Thoracic aorta (tissue), 2 donors: ENCODE data around the gene POLR2A. TPM values are rescaled to one million over a fixed set of nuclear protein-coding genes. Genes with fewer than 3 reads are reported as not detected.
A peak's percentile ranks its signal among the peaks of the same experiment; 100 is the strongest.
"Not testable (repeated sequence)": the region's sequence is repeated elsewhere in the genome, so short reads cannot be mapped to it uniquely, and the experiment has no call there.

Experiments
- ATAC-seq: fragments of 150-250 bp; one replicate; pipeline ENCODE4 v1.8.0; 2017; ENCODE audit warnings: low read depth; ENCODE audit not compliant: insufficient number of reproducible peaks, low FRiP score
- DNase-seq: peaks from one replicate; pipeline ENCODE4 v3.0.0-alpha.2; 2020; ENCODE audit warnings: low spot score
- H3K27ac ChIP-seq, 2 donors: fragments of 200-600 bp; sonication (generic); 1 replicate in 1 of 2; 2 replicates in 1 of 2; pipeline ENCODE4 v1.5.1; 2016; ENCODE audit warnings: mild to moderate bottlenecking in 2 of 2, moderate library complexity in 2 of 2
- H3K27me3 ChIP-seq: fragments of 200-600 bp; sonication (generic); replicated peaks from 2 replicates; pipeline ENCODE4 v1.6.0; 2016; ENCODE audit warnings: mild to moderate bottlenecking; ENCODE audit not compliant: insufficient read depth
- H3K36me3 ChIP-seq: fragments of 200-600 bp; sonication (generic); one replicate; pipeline ENCODE4 v1.5.1; 2016
- H3K4me1 ChIP-seq, 2 donors: fragments of 200-600 bp; sonication (generic); 1 replicate in 1 of 2; 2 replicates in 1 of 2; pipeline versions ENCODE4 v1.5.1 to v1.6.0; 2016; ENCODE audit warnings: low read depth in 2 of 2, mild to moderate bottlenecking in 1 of 2; ENCODE audit not compliant: control insufficient read depth in 1 of 2
- H3K4me3 ChIP-seq: fragments of 200-600 bp; sonication (generic); 2 replicates; pipeline ENCODE4 v1.5.1; 2016; ENCODE audit warnings: mild to moderate bottlenecking
- H3K9me3 ChIP-seq: fragments of 200-600 bp; sonication (generic); 2 replicates; pipeline ENCODE4 v1.5.1; 2016
- CTCF ChIP-seq: fragments of 200-600 bp; sonication (generic); IDR thresholded peaks from one replicate; pipeline ENCODE4 v1.5.1; 2019; ENCODE audit warnings: antibody characterized with exemption
- total RNA-seq, 2 donors: library from RNA; depleted of rRNA; stranded (reverse); fragments of >200 nt; gene quantifications; one replicate each; pipeline versions ENCODE4 v1.1.0 to v1.2.3, GENCODE V29; 2016

POLR2A gene
- total RNA-seq, 2 donors from 2014 or later: 77.8 to 151 TPM

DNA sequence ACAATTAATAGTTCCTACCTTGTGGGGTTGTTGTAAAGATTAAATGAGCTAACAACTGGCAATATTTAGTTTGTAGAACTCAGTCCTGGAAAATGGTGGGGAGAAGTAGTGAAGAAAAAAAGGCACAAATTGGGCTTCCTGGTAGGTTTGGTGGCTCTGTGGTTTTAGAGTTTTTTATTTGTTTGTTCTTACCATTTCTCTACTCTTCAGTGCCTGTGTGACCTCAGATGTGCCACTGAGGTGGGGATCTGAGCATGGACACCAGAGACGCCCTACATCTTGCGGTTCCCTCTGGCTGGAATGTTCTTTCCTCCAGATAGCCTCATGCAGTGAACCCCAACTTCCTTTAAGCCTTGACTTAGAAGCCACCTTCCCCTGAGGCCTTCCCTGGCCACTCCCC lies 12.4 kb upstream of the POLR2A start:
- Histone ChIP-seq H3K9me3 (no peaks in the 10 kb centered on the region), H3K36me3 (no peaks in the 10 kb centered on the region), H3K4me3 (no peak overlapping the region), H3K27me3 (no peaks in the 10 kb centered on the region), H3K27ac (no peak overlapping the region), H3K4me1 (peaks cover 26 to 59% of the 10 kb centered on the region in 2 donors)
- DNase-seq (no peak), ATAC-seq (no peak)
- TF ChIP-seq CTCF: no peak

DNA sequence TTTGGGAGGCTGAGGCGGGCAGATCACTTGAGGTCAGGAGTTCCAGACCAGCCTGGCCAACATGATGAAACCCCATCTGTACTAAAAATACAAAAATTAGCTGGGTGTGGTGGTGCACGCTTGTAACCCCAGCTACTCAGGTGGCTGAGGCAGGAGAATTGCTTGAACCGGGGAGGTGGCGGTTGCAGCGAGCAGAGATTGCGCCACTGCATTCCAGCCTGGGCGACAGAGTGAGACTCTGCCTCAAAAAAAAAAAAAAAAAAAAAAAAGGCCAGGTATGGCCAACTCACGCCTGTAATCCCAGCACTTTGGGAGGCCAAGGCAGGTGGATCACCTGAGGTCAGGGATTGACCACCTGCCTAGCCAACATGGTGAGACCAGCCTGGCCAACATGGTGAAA lies 9.4 kb upstream of the POLR2A start:
- H3K9me3 ChIP-seq, H3K36me3 ChIP-seq, DNase-seq, ATAC-seq, H3K27ac ChIP-seq, H3K27me3 ChIP-seq, H3K4me3 ChIP-seq: not testable (repeated sequence)
- H3K4me1 ChIP-seq: peaks cover 29 to 57% of the 10 kb centered on the region in 2 donors

DNA sequence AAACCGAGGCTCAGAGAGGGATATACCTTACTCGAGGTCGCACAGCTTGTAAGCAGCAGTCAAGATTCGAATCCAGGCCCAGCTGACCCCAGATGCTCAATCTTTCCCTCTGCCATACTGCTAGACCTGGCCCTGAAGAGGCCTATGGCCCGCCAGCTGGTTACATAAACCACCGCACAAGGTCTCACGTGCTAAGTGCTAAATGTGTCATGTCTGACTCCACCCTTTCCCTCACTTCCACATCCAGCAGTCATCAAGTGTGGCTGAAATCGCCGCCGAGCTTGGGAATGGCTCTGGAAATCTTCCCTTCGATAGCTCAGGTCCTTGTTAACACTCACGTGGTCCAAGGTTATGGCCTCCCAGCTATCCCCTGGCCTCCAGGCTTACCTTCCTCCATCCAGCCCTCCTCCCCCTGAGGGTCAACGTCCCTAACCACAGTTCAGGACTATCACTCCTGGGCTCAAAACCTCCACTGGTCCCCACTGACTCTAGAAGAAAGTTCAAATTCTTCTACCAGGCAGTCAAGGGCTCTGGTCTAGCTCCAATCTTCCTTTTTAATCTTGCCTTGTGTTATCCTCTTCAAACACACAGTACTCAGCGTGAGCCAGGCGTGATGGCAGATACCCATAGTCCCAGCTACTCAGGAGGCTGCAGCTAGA lies 8.3 kb upstream of the POLR2A start:
- H3K27me3 ChIP-seq: no peaks in the 10 kb centered on the region
- DNase-seq: no peak
- peak overlapping the region in 1 of 2 donors; percentile 100 for H3K27ac ChIP-seq
- TF ChIP-seq CTCF: no peak
- no peak overlapping the region for H3K4me3 ChIP-seq
- peaks cover 34 to 55% of the 10 kb centered on the region in 2 donors for H3K4me1 ChIP-seq
- no peak for ATAC-seq
- no peaks in the 10 kb centered on the region for H3K9me3 ChIP-seq
- H3K36me3 ChIP-seq: no peaks in the 10 kb centered on the region

DNA sequence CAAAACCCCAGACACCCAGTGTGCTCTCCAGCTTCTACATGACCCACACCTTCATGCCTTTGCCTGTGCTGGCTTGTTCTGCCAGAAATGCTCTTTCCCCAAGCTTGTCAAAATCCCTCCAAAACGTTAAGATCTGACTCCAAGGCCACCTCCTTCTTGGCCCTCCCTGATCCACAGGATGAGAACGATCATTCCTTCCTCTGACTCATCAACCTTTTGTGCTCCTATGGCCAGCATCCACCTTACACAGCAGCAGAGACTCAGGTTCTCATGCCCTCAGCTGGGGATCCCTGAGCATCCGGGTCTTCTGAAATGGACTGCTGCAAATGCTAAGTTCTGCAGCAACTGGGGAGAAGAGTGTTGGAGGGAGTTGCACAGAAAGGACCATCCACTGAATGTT lies 7.7 kb upstream of the POLR2A start:
- ATAC-seq (no peak), DNase-seq (no peak)
- Histone ChIP-seq H3K9me3 (no peaks in the 10 kb centered on the region), H3K27ac (peak overlapping the region in 1 of 2 donors; percentile 100), H3K4me3 (no peak overlapping the region), H3K36me3 (no peaks in the 10 kb centered on the region), H3K4me1 (peaks cover 31 to 54% of the 10 kb centered on the region in 2 donors), H3K27me3 (no peaks in the 10 kb centered on the region)
- no peak for TF ChIP-seq CTCF

GRCh38 chr17:7476951-7477350 lies 7.2 kb upstream of the POLR2A start:
- Histone ChIP-seq H3K4me3 (peak overlapping the region; percentile 99), H3K4me1 (peaks cover 31 to 53% of the 10 kb centered on the region in 2 donors)
- no peak for TF ChIP-seq CTCF

More at GRCh38 chr17:7476951-7477350, 7.2 kb upstream of the POLR2A start:
- DNase-seq: no peak
- Histone ChIP-seq H3K27ac (peak overlapping the region; percentile 99 to 100), H3K27me3 (no peaks in the 10 kb centered on the region), H3K9me3 (no peaks in the 10 kb centered on the region), H3K36me3 (no peaks in the 10 kb centered on the region)
- ATAC-seq: no peak
